ENCODE data around the gene ZNF423.

Gene ZNF423

GRCh38 chr16:49529411-49530045 lies 326.4 kb downstream of the ZNF423 start:
- DNase-seq (ENCODE audit: low spot score) = no peak

- no peak for DNase-seq (ENCODE audit: low spot score)
Observed at GRCh38 chr16:49528866-49529288, 327.0 kb downstream of the ZNF423 start.

GRCh38 chr16:49528060-49528865 lies 327.6 kb downstream of the ZNF423 start:
- DNase-seq (ENCODE audit: low spot score) = no peak

GRCh38 chr16:49527611-49528010 lies 328.3 kb downstream of the ZNF423 start:
- no peak for DNase-seq (ENCODE audit: low spot score)

GRCh38 chr16:49526860-49527365 lies 329.0 kb downstream of the ZNF423 start:
- no peak for DNase-seq (ENCODE audit: low spot score)

- DNase-seq (ENCODE audit: low spot score) = no peak
Observed at GRCh38 chr16:49524947-49525315, 331.0 kb downstream of the ZNF423 start.

- DNase-seq (ENCODE audit: low spot score) = no peak
Observed at GRCh38 chr16:49524216-49524946, 331.5 kb downstream of the ZNF423 start.

GRCh38 chr16:49523435-49524159 lies 332.3 kb downstream of the ZNF423 start:
- no peak for DNase-seq (ENCODE audit: low spot score)

GRCh38 chr16:49521734-49522325 lies 334.1 kb downstream of the ZNF423 start:
- DNase-seq (ENCODE audit: low spot score) = no peak

- no peak for DNase-seq (ENCODE audit: low spot score)
Observed at GRCh38 chr16:49520492-49521038, 335.3 kb downstream of the ZNF423 start.

- no peak for DNase-seq (ENCODE audit: low spot score)
Observed at GRCh38 chr16:49519741-49520140, 336.2 kb downstream of the ZNF423 start.

- DNase-seq (ENCODE audit: low spot score) = no peak
Observed at GRCh38 chr16:49519008-49519656, 336.8 kb downstream of the ZNF423 start.

GRCh38 chr16:49516382-49517036 lies 339.4 kb downstream of the ZNF423 start:
- DNase-seq (ENCODE audit: low spot score) = no peak

- DNase-seq (ENCODE audit: low spot score) = no peak
Observed at GRCh38 chr16:49515861-49516260, 340.1 kb downstream of the ZNF423 start.

- no peak for DNase-seq (ENCODE audit: low spot score)
Observed at GRCh38 chr16:49515016-49515565, 340.8 kb downstream of the ZNF423 start.

- no peak for DNase-seq (ENCODE audit: low spot score)
Observed at GRCh38 chr16:49514073-49514980, 341.6 kb downstream of the ZNF423 start.

- peak; percentile 60 for DNase-seq (ENCODE audit: low spot score)
Observed at GRCh38 chr16:49513040-49513439, 342.9 kb downstream of the ZNF423 start.

GRCh38 chr16:49510654-49511305 lies 345.1 kb downstream of the ZNF423 start:
- DNase-seq (ENCODE audit: low spot score) = no peak

Measured in HuH-7 (cell line).